GM19468 (cell line): Measurements from ENCODE around the gene BCAR3.
"Not testable (repeated sequence)": the region's sequence is repeated elsewhere in the genome, so short reads cannot be mapped to it uniquely, and the experiment has no call there.

ENCODE experiments used
- ATAC-seq: cut with Tn5 transposase; IDR thresholded peaks from one replicate; pipeline ENCODE4 v1.9.1; 2021; ENCODE audit warnings: mild to moderate bottlenecking, moderate library complexity, moderate number of reproducible peaks; ENCODE audit not compliant: unreplicated experiment; ENCODE audit errors: extremely low read depth

BCAR3 gene

DNA sequence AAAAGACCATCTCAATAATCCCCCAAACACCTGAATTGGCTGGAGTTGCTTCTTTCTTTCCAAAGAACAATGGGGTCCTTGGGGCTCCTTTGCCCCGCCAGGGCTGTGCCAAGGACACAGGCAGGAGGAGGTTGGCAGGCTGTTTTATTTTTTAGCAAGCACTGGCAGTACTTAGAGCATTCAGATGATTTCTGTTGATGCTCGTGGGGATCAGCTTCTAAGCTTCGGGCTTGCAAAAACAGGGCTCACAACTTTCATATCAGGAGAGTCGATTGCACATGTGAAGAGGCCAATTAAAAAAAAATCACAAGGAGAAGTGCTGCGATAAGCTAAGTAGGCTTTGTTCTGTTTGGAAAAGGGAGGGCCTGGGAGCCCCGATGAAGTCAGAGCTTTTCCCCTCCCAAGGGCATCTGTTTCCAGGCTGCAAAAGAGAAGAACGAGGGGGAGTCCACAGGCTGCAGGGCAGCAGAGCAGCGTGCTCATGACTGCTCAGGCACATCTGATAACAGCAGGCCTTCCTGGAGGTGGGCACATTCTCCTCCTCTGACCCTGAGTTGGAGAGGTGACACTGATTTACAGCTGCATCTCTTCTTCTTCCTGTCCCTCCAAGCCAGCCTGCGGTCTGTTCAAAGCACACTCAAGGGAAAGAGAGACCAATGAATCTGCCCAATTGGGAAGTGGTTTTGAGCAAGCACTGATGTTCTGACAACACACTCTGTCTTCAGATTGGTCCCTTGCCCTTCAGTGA is 27.3 kb upstream of the BCAR3 start:
- ATAC-seq: no peak

DNA sequence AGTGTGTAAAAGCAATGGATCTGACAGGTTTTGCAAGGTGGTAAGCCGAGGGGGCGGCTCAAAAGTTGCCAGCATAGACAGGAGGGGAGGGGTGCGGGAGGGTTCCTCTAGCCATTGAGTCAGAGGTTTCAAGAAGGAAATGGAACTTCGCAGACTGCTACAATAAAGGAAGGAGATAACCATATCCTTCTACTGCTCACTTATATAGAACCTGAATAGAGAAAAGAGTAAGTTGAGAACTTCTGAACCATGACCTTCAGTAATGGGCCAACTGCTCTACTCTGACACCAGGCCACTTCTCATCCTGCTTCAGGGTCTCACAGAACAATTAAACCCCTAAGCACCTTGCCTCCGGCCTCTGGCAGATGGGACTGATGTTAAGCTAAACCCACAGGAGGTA is 26.3 kb upstream of the BCAR3 start:
- ATAC-seq: peak; percentile 69

DNA sequence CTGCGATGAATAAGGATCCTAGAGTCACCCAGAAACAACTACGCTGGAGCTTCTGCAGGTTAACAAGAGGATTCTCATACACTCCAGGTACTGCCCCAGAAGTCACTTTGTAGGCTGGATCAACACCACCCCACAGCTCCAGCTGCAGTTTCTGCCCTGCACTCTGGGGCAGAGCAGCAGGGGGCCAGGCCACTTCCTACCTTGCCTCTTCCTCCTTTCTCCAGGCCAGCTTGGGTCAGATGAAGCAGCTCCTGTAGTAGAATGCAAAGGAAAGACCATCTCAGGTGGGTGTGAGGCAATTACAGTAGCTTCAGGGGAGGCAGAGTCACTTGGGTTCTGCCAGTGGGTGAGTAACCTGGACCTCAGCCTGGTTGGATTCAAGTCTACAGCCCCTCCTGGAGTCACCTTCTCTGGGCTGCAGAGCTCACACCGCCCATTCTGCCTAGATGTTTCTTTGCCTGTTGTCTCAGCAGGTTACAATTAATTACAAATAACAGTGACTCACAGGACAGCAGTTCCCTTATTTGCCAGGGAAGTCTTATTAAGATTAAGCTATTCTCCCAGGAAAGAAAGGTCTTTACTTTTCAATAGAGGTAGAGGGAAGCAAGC is 24.4 kb upstream of the BCAR3 start:
- ATAC-seq: no peak

DNA sequence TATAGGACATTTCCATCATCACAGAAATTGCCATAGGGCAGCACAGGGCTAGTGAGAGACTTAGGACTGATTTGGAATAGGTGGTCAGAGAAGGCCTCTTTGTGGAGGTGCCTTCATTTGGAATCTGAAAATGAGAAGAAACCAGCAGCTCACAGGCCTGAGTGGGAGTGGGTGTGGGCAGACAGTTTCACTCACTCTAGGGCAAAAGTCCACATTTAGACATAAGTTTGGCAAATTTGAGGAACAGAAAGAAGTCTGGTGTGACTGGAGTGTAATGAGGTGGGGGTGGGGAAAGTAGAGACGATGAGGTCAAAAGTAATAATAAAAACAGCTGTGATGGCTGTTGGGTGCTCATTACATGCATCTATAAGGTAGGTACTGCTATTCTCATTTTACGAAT is 22.4 kb upstream of the BCAR3 start:
- ATAC-seq: peak; percentile 23

DNA sequence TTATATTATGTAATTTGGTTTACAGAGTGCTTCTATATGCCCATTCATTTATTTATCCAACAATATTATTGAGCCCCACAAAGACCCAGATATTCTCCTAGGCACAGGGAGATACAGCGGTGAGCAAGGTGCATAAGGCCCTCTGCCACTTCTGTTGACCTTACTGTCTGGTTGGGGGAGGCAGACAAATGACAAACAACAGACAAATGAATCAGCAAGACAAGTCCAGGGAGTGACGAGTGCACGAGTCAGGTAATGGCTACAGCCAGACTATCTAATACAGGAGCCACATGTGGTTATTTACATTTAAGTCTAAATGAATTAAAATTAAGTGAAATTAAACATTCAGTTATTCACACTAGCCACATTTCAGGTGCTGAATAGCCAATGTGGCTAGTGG is 22.0 kb upstream of the BCAR3 start:
- ATAC-seq: no peak

DNA sequence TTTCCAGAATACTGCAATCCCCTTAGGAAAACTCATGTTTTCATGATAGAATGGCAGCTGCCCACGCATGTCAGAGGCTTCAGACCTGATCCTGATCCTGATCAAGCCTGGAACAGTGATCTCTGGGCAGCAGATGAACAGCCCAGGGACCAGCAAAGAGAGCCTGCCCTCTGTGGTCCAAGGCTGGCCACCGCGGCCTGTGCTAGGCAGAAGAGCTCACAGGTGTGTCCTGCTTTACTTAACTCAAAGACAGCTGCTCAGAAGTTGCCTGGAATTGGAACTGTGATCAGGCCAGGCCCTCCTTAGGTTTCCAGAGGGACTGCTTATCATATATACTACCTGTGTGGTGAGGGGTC is 21.2 kb upstream of the BCAR3 start:
- no peak for ATAC-seq

DNA sequence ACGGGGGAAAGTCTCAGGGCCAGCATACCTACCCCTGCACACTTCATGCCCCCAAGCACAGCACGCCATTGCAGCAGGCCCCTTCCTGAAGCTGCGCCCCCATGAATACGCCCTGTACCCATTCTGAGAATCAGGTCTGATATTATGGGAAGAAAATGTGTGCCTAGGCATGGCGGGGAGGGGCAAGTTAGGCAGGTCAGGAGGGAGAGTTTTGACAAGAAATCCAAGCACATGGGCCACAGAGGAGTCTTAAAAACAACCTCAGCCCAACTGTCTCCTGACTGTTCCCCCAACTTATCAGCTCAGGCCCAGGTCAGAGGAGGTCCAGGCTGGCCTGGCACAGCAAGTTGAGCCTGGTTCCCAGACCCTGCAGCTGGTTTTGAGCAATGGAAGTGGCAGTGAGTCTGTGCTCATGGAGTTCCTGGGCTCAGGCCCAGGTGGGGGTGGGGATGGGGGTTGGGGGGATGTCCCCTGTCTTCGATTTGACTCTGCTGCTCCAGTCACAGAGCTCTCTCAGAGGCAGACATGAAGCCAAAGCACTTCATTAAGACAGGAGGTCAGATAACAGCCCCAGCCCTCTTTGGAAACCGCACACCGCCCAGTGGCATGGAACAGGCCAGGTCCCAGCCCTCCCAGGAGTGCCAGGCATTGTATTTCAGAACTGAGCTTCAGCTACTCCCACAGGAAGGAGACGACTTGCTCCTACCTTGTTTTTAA is 20.6 kb upstream of the BCAR3 start:
- no peak for ATAC-seq

DNA sequence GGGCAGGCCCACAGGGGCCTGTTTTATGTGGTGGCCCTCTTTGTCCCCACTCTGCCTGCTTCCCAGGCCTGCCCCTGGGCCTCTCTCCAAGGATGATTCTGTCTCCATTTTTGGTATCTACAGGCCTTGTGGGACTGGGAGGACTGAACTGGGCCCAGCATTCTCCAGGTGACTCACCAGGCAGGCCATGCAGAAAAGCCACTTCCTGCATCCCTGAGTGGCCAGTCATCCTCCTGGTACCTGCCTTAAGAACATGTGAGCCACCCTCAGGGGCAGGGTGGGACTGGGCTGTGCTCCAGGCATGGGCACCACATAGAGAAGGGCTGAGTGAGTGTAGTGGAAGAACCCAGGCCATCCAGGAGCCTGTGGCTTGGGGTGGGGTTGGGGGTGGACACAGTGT is 20.0 kb upstream of the BCAR3 start:
- ATAC-seq: no peak

DNA sequence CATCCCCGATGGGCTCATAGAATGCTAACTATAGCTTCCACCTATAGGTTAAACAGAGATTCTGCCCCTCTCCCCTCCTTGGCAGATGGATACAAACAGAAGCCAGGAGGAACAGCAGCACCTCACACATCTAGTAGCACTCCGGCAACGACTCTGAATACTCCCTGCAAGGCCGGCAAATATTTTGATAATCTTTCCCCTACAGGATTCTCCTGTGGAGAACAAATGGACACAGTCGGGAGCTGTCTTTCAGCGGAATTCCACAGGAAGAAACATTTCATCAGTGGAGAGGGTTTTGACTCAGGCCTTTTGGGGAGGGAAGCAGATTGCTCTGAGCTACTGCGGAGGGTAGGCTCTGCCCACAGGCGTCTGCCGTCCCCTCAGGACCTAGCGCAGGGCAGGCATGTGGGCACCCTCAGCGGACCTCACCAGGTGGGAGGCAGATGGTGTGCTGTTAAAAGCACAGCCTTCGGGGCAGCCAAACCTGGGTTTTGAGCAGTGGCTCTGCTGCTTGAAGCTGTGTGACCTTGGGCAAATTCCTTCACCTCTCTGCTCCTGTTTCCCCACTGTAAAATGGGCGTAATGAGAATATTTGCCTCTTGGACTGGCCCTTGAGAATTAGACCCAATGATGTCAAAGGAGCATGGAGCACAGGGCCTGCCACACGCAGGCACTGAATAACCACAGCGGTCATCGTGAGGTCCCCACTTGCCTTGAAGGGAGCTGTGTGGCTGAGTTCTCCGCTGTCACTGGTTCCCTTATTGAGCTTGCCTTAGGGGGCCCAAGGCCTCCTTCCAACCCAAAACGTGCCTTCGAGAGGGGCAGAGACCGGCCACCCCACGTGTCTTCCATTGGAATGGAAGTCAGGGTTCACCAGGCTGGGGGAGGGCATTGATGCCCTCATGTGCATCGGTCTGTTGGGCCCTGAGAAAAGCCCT is 19.2 kb upstream of the BCAR3 start:
- no peak for ATAC-seq

DNA sequence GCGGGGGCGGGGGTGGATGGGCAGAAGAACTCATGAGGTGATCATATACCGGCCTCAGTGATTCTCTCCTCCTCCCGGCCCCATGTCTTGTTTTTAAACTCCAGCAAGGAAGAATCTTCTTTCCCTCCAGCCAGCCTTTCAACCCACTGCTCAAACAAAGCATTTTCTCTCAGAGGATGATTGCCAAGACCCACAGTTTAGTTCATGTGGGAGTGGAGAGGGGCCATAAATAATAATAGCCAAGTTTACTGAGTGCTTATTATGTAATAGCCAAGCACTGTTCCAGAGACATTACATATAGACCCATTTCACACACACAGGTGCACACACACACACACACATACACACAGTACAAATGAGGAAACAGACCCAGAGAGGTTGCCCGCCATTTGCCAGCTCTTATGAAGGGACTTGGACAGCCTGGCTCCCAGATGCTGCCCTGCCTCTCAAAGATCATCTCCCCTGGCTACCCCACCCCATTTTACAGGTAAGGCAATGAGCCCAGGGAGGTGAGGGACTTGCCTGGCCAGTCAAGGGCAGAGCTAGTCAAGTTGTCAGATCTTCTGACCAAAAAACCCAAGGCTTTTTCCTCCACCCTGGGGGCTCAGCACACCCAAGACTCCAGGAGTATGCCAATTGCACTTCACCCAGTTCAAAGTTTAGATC is 18.0 kb upstream of the BCAR3 start:
- ATAC-seq: no peak

DNA sequence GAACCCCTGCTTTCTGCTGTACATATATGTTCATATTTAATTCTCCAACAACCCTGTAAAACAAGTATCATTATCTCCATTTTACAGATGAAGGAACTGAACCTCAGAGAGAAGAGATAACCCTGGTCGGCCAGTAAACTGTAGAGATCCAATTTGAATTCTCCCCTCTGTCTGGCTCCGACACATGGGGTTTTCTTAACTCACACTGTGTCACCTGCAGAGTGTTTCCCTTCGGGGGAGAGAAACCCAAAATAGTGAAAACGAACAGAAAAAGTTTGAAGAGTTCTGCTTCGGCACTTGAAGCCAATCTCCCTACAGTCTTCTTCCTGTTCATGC is 17.4 kb upstream of the BCAR3 start:
- ATAC-seq: no peak

DNA sequence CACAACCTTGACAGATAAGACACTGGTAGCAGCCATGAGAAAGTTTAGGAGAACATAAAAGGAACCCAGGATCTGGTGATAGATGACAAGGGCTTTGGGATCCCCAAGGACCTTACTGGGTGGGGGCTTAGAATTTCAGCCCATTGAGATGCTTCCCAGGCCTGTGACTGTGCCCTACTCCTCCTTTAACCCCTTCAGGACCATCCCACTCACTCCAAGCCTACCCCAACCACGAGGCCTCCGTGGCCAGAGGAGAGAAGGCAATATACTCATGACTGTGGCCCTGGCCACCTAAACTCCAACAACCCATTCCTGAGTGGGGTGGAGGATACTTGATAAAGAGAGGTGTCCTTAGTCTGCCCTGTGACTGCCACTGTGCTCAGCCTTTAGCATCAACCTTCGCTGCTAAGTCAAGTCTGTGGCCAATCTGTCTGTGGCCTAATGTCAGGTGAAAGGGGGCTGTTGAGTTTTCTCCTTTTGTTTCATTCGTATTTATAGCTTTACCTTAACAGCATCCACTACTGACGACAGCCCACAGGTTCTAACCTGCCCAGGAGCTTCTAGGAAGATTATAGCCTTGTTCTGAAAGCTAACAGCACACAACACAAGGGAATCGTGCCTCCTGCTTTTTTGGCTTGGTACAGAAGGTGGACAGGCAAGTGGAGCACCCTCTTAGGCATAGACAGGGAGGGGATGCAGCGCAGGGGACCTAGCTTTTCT is 16.9 kb upstream of the BCAR3 start:
- no peak for ATAC-seq

DNA sequence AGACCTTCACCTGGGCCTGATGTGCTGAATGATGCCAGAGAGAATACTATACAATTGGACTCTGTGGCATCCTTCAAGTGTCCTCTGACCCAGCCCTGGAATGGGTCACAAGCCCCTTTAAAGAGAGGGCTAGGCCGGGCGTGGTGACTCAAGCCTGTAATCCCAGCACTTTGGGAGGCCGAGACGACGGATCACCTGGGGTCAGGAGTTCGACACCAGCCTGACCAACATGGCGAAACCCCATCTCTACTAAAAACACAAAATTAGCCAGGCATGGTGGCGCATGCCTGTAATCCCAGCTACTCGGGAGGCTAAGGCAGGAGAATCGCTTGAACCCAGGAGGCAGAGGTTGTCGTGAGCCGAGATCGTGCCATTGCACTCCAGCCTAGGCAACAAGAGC is 15.9 kb upstream of the BCAR3 start:
- ATAC-seq: not testable (repeated sequence)

DNA sequence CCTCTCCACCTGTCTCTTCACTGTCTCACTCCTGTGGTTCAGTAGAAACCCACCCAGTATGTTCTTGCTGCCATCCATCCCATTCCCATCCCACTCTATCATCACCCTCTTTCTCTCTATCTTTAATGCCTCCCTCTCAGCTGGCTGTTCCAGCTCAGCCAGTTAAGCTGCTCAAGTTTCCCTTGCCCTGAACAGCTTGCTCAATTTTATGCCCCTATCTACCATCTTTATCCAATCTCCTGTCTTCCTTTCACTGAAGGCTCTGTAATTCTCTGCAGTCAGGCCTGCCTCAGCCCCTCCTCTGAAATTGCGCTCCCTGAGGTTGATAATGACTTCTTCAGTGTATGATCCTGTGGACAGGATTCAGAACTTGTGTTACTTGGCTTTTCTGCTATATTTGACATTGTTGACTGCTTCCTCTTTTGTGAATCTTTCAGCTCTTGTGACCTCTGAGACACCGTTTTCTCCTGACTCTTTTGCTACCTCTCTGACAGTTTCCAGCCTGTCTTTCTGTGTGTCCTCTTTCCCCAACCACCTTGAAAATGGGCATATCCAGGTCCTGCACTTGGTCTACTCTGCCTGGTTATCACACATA is 13.9 kb upstream of the BCAR3 start:
- ATAC-seq: peak; percentile 36

DNA sequence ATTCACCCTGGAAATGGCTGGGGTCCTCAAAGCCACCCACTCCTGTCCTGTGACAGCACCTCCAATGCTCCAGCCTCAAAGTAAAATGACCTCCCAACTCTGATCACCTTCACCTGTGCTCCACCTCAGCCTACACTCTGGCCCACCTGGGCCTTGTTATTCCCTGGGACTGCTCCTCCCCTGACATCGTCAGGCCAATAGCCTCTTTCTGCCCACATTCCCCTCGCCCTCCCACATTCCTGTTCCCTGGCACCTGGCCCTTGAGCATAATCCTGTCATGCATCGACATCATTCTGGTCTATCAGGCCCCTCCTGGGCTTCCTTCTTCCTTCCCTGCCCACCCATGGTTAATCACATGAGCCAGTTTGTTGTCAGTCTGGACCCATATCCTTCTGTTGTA is 13.2 kb upstream of the BCAR3 start:
- ATAC-seq: no peak

DNA sequence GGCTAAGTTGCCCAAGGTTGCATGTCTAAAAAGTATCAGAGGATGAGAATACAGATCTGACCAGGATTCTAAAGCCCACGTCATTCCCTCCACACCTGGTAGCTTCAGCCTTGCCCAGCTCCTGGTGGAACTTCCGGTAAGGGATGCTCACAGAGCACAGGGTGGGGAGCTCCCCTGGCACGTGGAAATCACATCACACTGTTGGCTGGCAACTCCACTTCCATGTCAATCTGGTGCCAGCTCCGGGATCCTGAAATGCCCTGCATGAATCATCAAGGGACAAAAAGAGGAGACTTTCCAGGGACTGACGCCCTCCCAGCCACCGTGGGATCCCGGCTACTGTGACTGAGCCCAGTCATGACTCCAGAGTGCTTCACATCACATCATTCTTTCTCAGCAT is 12.4 kb upstream of the BCAR3 start:
- ATAC-seq: no peak

DNA sequence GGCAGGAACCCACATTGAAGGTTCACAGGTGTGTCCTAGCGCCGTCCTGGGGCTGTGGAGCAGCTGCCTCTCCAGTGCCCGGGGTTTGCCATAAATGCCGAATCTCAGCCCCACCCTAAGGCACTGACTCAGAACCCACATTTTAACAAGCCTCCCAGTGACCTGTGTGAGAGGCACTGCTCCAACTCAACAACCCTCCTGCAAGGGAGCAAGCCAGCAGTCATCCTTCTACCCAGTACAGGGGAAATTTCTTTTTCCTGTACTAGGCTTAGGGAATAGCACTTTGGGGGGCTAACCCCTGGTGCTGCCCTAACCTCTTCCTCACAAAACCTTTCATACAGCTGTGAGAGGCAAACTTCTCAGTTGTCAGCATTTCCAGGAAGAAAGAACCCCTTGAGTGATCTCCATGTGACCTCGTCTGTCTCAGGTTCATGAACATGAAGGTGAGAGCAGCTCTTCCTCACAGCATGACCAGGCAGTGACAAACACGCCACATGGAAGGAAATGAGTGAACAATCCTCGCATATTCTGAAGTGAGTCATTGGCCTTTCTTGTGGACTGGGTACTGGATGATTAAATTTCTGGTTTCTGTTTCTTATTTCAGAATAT is 11.4 kb upstream of the BCAR3 start:
- ATAC-seq: peak; percentile 53

DNA sequence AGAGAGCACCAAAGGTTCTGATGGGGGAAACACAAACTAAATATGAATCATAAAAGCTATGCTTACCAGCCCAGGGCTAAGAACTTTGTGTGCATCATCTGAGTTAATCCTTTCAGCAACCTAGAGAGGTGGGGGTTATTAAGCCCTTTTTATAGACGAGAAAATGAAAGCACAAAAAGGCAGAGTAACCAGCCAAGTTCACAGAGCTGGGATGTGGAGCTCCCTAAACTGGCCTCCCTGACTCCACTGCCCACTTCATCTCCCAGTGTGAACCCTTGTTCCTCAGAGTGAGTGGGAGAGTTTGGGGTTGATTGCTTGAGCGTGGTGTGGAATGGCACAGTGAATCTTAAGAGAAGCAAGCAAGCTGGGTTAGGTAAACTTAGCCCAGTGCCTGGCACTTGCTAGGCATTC is 10.8 kb upstream of the BCAR3 start:
- ATAC-seq: no peak

DNA sequence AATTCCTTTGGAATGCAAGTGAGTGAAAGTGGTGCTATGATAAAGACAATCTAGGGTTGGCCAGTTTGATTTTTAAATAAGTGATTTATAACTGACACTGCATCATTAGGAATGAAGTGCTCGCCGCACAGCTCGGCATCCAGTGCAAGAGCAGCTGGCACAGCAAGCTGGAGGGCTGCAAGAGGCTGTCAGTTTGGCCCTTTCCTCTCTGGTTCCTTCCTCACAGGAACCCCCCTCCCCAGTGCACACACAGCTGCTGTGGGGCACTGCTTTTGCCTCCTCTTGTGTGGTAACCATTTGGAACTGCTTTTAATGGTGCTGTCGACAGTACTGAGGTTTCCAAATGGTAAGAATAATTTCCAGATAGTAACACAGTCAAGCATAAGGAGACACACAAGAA is 10.4 kb upstream of the BCAR3 start:
- ATAC-seq: no peak
